ENCODE measurements around the gene MIPEP.
A peak's percentile ranks its signal among the peaks of the same experiment; 100 is the strongest.
"Not testable (repeated sequence)": the region's sequence is repeated elsewhere in the genome, so short reads cannot be mapped to it uniquely, and the experiment has no call there.

MIPEP gene

DNA sequence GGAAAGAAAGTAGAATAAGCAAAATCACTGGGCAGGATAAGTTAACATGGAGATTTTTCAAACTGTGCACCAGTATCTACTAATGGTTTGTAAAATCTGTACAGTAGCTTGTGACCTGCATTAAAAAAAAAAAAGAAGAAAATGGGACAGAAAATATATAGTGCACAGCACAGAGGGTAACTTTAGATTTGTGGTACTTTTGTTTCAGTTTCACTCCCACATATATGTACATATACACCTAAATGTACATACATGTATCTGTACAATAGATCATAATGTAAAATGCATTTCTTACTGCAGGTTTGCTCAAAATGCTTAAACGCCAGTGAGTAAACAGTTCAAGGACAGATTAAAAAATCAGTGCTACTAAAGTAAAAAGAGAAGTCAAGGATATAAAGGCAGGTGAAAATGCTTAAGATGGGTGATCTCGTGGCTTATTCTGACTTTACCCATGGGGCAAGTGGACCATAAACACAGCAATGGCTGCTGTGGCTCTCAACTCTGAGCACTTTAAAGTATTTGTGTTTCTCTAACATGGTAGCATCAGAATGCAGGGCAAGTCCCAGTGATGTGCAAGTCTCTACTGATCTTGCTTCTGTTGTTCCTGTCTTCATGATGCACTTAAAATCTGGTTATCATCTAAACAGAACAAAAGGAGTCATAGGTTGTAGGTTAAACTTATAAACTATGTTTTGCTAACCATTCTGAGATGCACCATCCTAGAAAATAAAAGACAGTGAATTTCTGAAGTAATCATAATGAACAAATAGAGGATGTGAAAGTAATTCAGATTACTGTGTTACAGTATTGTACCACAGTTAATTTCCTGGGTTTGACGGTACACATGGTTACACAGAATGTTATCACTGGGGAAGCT, 112.3 kb downstream of the MIPEP start:
- DNase-seq (ENCODE audit: low spot score) = no peak

DNA sequence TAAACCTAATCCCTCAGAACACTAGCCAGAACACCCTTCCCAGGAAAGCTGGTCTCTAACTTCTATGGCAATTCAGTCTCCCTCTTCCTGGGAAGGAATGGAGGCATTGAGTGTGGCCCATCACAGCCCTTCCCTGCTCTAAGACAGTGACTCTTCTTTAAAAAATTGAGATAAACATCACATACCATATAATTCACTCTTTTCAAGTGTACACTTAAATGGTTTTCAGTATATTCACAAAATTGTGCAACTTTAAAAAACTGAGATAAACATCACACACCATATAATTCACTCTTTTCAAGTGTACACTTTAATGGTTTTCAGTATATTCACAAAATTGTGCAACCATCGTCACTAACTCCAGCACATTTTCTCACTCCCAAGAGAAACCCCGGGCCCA, 116.5 kb downstream of the MIPEP start:
- DNase-seq (ENCODE audit: low spot score) = no peak

DNA sequence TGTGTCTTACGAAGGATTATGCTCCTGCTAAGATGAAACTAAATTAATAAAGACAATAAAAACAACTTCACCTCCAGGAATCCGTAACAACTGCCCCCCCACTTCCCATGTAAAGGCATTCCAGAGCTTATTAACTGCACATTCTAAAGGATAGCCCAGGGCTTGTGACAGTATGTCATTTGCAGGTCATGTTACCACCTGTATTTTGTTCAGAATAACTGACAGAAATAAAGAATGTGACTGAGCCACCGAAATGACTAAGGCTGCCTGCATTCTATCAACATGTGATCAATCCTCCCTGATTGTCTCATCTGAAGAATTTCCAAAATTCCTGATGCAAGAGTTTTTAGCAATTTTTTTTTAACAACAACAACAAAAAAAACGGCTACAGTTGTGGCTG, 117.2 kb downstream of the MIPEP start:
- peak; percentile 13 for DNase-seq (ENCODE audit: low spot score)

DNA sequence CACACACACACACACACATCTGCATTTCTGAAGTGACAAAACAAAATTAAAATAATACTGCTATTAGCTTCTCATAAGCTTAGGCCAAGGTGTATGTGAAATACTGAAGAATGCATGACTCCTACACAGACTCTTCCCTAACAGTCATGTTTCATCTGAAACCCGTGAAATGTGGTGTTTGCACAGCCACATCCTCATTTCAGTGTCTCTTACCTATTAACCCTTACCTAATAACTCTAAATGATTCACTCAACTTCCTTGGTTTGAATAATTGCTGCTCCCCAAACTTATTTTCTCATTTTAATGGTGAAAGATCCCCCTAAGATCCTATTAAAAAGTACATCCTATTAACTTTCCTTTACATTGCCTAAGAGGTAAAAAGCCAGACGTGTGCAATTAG, 117.6 kb downstream of the MIPEP start:
- no peak for DNase-seq (ENCODE audit: low spot score)

DNA sequence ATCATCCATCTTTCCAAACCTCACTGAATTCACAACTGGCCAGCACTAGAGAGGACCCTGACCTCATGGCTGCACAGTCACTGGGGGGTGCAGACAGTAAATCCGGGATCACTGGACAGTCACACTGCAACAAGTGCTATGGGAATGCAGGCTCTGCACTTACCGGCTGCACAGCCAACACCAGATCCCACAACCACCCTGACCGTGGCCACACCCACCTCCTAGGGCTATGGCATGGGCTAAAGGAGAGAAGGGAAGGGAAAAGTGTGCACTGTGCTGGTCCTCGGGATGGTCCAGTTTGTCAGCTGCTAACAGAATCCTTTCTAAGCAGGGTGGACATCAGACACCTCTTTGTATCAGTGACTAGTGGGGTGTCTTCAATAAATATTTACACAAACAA, 118.2 kb downstream of the MIPEP start:
- no peak for DNase-seq (ENCODE audit: low spot score)

DNA sequence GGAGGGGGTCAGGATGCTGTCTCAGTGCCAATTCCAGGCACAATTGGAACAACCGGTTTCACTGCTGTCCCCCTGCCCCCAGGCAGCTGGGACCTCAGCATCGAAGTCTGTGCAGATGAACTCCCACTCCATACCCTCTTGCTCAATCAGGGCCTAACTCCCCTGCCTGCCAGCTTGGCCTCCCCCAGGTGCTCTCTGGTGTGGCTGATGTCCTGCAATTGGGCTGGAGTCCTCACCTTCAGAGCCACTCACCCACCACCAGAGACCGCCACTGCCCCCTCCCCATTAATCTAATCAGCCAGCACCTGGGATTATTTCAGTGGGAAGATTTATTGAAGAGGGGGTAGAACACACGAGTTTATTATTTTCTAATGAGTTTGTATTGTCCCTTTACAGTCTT, 118.8 kb downstream of the MIPEP start:
- no peak for DNase-seq (ENCODE audit: low spot score)

DNA sequence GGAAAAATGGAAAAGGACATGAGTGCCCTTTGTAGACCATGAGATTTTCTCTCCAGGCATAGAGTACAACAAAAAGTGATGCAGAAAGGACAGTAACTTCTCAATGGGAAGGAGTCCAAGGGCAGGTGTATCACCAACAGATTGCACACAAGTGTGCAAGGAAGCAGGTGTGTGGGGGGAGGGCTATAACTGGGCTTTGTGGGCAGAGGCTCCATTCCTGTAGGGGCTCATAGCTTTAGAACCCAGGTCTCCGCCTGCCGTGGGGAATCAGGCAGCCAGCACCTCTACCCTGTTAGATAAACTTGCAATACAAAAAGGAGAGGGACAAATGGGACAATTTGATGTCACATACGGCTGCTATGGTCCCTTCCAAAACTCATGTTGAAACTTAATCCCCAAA, 119.8 kb downstream of the MIPEP start:
- no peak for DNase-seq (ENCODE audit: low spot score)

DNA sequence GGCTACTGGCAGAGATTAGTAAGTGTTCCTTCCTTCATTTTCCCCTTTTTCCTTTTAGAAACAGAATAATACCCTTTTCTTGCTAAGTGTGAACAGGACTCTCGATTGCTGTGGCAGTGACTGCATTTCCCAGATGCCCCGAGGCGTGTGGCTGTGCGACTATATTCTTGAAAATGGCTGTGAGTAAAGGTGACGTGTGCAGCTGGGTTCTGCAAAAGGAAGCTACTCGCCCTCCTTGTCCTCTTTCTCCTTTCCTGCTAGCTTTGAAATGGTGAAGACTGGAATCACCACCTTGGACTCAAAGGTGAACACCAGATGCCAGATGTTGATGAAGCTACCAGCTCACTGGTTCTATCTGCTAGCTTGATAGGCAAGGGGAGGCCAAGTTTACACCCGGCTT, 121.4 kb downstream of the MIPEP start:
- no peak for DNase-seq (ENCODE audit: low spot score)

DNA sequence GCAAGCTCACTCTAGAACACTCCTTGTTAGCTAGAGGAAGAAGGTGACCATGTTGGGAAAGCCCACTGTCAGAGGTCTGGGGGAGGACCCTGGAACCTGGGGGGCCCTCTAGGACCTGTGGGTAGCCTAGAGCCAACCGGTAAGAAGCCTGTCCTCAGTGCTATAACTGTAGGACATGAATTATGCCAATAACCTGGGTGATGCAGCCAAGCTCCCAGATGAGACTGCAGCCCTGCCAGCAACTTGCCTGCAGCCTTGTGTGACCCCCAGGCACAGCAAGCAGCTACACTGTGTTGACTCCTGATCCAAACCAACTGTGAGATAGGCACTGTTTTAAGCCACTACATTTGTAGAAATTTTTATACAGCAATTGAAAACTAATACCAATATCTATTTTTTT, 122.3 kb downstream of the MIPEP start:
- no peak for DNase-seq (ENCODE audit: low spot score)

DNA sequence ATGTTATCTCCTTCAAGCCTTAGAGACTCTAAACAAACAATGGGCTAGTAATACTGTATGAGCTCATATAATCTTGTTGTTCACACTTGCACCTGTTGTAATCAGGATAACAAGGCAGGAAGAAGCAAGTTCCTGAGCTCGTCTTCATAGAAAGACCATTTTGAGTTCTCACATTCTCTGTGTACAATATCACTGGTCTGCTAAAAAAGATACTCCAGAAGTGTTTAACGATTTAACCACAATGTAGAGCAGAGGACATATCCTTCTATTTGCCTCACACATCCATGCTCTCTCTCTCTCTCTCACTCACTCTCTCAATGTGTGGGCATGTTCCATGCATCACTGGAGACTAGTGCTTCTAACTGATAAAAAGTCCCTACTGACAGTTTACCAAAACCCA, 122.9 kb downstream of the MIPEP start:
- DNase-seq (ENCODE audit: low spot score) = no peak

DNA sequence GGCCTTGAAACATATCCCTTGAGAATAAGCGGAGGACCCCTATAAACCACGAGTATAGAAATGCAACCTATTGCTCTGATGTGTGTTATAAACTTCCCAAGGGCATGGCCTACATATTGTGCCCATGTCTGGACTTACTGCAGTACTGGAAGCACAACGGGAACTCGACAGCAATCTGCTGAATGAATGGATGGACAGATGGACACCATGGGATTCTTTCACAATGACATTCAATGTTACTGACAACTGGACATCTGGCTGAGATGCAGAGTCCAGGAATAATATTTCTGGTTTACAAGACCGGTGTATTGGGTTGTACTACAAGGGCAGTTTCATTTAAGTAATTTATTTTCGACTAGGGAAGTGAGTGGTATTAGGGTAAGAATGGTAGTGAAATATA, 123.7 kb downstream of the MIPEP start:
- no peak for DNase-seq (ENCODE audit: low spot score)

DNA sequence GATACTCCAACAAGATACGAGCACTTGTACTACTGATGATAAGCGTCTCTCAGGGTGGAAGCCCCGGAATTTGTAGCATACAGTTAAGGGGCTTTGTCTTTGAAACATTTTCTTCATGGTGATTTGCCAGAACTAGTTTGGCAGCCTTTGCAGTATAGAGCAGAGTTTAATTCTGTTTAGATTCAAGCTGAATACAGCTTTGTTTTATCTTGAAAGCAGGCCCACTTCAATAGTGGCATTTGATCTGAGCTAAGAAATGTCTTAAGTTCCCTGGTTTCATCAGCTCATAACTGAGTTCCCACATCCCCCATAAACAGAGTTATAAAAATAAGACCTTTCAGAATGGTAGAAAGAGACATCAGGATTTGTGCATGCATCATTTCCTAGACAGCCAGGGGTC, 125.9 kb downstream of the MIPEP start:
- no peak for DNase-seq (ENCODE audit: low spot score)

DNA sequence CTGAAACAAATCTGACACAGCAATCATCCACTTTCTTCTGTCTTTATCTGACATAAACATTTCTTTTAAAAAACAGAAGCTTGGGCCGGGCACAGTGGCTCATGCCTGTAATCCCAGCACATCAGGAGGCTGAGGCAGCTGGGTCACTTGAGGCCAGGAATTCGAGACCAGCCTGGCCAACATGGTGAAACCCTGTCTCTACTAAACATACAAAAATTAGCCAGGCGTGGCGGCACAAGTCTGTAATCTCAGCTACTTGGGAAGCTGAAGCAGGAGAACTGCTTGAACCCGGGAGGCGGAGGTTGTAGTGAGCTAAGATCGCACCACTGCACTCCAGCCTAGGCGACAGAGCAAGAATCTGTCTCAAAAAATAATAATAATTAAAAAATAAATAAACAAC, 127.4 kb downstream of the MIPEP start:
- not testable (repeated sequence) for DNase-seq (ENCODE audit: low spot score)

DNA sequence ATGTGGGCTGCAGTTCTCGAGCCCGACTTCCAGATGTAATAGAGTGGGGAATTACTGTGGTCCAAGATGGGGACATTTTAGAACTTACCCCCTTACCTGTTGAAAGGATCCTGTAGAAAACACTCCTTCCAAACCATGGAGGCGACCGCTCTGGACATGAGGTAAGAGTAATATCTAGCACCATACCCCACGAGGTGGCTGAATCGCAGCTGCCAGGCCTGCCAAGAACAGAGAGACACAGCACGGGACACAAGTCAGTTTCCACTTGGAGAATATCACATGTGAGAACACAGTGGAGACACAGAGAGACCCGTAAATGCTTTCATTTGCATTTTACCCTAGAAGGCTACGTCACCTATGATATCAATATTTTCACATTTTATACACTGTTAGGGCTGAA, 129.2 kb downstream of the MIPEP start:
- no peak for DNase-seq (ENCODE audit: low spot score)

DNA sequence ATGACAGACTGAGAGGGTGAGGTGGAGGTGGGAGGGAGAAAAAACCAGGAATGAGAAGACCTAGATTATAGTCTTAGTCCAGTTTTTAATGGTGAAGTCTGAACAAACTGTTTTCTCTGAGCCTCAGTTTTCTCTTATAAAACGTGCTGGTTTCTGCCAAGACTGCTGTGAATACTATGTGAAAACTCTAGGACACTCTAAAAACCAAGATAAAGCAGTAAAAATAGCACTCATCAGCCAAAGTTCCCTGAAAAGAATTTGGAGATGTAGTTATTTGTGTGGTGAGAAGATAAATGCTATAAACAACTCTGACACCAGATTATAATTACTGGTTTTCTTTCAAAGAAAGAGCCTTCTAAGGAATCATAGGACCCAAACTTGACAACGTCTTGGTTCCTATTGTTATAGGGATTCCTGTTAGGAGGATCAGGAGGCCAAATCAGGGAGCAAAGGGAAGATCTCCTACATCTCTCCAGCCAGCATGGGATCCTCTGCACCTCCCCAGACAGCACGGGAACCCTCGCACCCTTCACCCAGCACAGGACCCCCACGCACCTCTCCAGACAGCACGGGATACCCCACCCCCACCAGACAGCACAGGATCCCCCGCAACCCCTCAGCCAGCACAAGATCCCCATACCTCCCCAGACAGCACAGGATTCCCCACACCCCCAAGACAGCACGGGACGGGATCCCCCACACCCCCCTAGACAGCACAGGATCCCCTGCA, 130.2 kb downstream of the MIPEP start:
- DNase-seq (ENCODE audit: low spot score) = no peak

DNA sequence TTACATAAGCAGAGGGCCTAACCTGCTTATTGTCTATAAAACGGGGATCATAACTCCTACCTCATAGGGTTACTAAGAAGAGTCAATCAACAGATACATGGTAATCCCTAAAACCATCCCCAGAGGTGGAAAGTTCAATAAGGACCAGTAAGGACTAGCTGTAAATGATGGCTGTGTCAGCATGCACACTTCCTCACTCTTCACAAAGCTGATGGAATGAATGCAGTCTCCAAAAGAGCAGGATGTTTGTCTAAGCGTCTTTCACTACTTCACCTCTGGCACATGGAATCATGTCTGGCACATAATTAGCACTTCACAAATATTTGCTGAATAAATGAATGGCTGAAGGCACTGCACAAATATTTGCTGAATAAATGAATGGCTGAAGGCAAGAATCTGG, 134.2 kb downstream of the MIPEP start:
- DNase-seq (ENCODE audit: low spot score) = no peak

DNA sequence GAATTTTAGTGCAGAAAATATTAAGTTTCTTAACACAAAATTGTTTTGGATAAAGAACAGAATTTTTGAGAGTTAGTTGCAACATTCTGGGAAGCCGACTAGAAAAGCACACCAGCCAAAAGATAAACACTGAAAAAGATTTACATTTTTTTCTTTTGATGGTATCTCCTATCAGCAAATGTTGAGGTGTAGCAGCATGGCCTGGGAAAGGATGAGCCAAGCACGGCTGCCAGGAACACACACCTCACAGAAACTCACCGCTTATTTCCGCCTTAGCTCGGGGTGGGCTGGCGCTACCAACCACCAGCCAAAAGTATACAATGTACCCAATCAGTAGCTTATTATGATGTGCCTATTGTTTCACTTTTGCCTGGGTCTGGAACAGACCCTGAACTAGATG, 134.7 kb downstream of the MIPEP start:
- DNase-seq (ENCODE audit: low spot score) = no peak

DNA sequence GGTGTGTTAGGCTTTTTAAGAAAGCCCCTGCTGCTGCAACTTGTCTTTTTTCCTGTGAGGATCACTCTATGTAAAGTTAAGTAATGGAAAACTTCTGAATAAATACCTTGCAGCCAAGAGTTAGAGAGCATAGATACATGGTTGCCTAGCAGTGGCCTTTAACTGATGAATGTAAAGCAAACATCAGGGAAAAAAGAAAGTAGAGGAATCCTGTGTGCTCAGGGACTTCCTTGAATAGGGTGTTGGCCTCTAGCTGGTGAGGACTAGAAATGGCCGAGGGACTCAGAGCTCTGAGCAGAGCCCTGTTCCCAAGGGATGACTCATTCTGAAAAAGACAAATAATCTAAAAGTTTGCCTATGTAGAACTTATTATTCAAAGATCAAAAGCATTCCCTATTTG, 135.7 kb downstream of the MIPEP start:
- peak; percentile 31 for DNase-seq (ENCODE audit: low spot score)

DNA sequence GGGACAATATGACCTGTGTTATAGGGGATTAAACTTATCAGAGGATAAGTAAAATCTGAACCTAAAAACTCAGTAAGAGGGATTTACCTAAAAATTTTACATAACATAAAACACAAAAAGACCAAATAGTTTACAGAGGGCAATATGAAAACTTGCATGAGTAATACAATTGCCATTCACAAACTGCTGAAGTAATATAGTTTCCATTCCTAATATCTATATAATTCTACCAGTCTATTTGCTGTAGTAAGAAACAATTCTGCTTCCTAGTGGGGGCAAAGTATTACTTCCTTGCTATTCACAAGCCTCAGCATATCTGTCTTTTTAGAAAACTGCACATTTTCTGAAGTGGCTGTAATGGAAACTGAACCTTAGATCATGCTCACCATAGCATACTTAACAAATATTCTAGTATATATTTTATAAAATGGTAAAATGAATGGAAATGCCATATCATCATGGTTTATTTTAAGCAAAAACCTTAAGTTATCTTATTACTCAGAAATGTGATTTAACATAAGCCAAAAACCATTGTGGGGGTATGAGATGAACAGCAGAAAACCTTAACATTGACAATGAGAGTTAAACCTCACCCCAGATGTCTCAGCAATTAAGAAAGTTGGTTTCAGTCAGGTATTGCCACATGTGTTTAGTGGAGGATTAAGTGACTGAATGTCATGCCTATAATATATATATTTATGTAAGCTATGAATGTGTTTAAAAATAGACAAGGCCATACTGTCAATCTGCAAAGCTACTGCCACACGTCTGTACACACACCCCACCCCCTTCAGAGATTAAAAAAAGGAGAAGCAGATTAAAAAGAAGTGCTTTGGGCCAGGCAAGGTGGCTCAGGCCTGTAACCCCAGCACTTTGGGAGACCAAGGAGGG, 136.8 kb downstream of the MIPEP start:
- DNase-seq (ENCODE audit: low spot score) = no peak

DNA sequence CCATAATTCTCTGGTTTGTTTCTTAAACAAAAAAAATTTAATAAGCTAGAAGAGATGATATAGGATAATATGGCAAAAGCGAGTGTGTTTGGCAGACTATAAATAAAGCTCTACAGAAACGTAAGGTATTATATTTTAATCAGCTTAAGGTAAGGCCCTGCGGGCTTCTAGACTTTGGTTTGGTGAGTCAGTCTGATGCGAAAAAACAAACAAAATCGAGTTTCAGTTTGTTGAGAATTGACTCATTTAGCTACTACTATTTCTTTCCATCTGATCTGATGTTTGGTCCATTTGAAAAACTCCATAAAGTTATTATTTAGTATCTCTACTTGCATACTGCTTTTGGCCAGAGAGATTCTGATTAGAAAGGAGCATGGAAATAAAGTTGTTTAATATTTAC, 138.0 kb downstream of the MIPEP start:
- DNase-seq (ENCODE audit: low spot score) = no peak

DNA sequence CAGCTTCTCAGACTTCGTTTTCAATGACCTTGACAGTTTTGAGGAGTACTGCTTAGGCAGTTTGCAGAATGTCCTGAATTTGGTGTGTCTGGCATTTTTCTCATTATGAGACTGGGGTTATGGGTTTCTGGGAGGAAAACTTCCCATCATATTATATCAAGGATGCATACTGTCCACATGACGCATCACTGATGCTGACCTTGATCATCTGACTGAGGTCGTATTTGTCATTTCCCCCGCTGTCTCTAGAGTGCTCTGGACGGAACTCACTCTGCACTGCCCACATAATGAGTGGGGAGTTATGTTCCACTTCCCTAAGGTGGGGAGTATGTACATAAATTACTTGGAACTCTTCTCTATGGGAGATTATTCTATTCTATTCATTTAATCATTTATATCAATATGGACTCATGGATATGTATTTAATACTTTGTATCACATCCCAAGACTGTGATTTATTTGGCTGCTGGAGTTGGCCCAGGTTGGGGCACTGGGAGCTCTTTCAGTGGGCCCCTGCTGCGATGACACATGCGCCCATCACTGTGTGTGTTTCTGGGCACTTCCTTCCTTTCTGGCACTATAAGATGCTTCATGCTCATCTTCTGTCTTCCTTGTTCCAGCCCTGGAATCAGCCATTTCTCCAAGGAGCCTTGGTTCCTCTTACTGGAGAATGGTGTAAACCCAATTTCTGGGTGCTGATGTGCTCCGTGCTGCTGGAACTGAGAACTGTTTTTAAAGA, 138.6 kb downstream of the MIPEP start:
- no peak for DNase-seq (ENCODE audit: low spot score)
